NCI-H1436 treated with DMSO at 0.1 percent for 48 hours (cell line): ENCODE measurements around the gene ZGRF1.
"Not testable (repeated sequence)": the region's sequence is repeated elsewhere in the genome, so short reads cannot be mapped to it uniquely, and the experiment has no call there.

Source experiments
- DNase-seq: peaks from one replicate; lab custom pipeline; 2025; lab: John Stamatoyannopoulos, UW

Gene ZGRF1

GRCh38 chr4:112515198-112516065, 121.3 kb downstream of the ZGRF1 start:
- no peak for DNase-seq

DNA sequence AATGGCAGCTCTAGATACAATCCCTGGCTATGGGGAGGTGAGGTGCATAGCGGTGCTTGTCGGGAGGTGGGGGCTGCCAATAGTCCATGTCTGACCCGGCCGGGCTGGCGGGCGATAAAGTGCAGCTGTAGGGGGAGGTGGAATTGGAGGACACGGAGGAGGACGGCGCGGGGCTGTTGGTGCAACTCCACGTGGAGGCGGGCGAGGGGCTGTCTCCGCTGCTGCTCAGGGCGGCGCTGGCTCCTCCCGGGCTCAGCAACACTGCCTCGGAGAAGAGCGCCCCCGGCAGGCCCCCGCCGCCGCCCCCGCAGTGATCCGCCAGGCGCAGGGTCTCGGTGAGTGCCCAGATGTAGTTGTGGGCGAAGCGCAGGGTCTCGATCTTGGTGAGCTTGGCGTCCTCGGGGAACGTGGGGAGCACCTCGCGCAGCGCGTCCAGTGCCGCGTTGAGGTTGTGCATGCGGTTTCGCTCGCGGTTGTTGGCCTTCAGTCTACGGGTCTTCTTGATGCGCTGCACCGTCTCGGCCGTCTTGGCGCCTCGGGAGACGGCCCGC, 122.0 kb downstream of the ZGRF1 start:
- no peak for DNase-seq

DNA sequence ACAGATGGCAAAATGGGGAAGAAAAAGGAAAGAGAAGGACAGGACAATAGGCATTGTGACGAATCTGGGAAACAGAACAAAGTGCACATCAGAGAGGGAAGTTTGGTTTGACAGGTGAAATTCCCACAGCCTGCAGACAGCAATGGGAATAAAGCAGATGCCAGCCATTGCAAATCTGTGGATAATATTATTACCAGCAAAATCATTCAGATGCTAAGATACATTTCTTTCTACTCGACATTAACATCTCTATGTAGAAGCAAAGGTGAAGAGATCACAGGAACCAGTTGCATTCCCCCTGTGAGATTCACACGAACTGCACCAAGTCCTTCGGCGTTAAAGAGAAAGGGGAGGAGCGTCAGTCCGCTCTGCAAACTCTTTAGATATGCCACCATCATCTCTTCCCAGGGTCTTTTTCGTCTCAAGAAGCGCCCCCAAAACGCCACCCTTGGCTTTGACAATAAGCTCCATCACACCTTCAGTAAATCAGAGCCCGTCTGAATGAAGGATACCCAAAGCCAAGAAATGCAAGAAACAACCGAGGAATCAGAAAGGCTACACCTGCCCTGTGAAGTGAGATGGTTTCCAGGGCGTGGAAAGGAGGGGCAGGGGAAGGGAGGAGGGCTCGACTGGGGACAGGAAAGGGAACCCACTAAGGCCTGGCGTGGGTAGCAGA, 122.6 kb downstream of the ZGRF1 start:
- DNase-seq, result no peak

DNA sequence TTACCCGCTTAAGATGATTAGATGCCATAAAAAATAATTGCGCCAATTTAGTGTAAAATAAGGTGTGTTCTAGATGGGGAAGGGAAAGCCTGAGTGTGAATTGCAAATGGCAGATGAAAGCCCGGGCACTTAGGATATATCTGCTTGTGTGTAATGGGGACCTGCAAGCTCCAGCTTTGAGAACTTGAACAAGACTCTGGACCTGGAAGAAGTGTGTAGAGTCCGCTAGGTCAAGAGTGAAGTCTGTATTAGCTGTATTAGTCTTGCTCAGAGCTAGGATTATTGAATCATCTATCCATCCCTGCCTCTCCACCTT, 124.9 kb downstream of the ZGRF1 start:
- no peak for DNase-seq

GRCh38 chr4:112511093-112511802, 125.5 kb downstream of the ZGRF1 start:
- DNase-seq, result no peak

DNA sequence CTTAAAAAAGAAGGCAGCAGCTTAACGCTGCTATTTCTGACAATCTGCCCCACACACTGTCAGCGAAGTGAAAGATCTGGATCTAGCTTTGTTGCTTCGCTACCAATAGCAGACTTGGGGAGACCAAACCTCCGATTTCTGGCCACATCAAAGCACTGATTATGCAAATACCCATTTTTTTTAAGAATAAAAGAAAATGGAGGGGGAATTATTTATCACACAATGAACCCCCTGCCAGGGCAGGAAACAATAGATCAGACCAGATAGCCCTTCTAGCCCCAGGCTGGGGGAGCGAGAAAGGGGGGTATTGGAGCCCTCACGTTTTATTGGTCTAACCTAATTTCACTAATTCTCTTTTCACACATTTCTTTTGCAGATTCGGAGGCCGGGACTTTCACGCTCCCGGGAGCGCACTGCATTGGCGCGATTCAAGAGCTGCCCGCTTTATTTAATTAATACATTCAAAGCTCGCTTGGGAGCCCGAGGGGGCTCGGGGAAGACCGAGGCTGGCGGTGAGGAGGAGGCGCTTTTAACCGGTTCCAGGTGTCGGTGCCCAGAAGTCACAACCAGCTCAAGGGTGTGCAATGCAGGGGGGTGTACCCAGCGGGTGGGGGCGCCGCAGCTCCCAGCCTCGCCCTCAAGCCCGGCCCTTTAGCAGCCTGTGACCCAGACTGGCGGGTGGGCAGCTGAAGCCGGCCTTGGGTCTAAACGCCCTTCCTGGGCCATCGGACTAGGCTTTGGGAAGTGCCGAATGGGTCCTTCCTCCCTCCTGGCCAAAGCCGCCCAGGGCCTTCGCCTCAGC, 126.2 kb downstream of the ZGRF1 start:
- DNase-seq, result no peak

DNA sequence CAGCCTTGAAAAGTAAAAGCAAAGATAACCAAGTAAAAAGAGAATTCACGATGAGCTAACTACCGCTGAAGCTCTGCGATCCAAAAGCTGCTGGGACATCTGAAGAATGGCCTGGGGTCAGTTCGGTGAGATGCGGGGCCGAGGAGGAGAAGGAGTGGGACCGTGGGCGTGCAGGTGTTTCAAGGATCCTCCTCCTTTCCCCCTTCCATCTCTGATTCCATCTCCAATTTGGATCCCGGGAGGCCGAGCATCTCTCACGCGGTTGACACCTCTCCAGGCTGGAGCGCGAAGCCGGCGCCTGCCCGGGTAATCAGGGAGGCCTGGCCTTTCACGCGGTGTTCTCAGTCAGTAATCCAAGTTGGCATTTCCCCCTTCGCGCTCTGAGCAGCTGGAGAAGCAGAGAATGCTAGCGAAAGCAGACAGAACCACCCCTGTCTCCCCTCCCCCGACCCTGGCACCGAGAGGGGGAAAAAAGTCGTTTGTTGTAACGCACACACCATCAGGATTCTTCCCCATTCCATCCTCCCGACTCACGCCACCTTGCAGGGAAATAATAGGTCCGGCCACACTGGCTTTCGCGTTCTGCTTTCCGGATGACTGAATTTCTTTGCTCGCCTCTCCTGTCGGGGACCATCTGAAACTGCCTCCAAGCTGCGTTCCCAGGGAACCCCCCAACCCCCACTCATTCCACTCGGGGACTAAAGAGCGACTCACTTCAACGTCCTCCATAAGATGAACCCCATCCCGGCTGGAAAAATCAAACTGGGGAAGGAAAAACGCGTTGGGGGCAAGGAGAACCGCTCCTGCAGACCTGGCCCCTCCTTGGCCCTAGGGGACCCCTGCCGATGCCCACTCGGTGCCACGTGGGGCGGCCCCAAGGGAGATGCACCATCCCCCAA, 127.2 kb downstream of the ZGRF1 start:
- no peak for DNase-seq

GRCh38 chr4:112508356-112508755, 128.4 kb downstream of the ZGRF1 start:
- no peak for DNase-seq

DNA sequence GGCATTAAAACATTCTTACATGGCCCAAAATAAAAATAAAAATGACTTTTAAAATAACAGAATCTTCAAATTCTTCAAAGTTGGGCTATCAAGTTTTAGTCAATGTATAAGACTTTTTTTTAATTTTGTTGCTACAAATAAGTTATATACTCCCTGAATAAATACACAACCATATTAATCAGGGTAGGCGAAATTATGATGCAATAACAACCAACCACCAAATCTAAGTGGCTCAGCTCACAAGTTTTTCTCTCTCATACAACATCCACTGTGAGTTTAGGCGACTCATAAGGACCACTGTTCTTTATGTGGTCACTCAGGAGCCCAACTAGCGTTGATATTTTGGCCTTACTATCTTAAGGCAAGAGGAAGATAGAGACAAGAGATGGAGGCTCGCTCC, 131.9 kb downstream of the ZGRF1 start:
- DNase-seq, result no peak

DNA sequence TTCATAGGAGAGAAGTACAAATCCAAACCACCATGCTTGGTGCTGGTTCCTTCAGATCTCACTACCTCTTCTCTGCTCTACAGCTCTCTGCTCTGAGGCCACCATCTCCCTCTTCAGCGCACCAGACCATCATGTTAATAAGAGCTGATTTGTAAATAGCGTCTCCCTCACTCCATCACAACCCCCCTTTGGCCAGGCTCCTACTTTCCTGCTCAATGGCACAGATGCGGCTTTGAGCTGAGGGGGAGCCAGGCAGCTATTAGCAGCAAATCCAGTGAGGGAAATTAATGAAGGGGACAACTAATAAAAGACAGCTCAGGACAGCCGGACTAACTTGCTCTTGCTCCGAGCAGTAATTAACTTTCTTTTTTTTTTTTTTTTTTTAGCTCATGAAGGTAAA, 133.8 kb downstream of the ZGRF1 start:
- no peak for DNase-seq

DNA sequence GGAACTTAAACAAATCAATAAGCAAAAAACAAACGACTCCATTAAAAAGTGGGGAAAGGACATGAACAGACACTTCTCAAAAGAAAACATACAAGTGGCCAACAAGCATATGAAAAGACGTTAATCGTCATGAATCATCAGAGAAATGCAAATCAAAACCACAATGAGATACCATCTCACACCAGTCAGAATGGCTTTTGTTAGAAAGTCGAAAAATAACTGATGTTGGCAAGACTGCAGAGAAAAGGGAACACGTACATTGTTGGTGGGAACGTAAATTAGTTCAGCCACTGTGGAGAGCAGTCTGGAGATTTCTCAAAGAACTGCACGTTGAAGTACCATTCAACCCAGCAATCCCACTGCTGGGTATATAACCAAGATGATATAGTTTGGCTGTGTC, 144.4 kb downstream of the ZGRF1 start:
- no peak for DNase-seq

DNA sequence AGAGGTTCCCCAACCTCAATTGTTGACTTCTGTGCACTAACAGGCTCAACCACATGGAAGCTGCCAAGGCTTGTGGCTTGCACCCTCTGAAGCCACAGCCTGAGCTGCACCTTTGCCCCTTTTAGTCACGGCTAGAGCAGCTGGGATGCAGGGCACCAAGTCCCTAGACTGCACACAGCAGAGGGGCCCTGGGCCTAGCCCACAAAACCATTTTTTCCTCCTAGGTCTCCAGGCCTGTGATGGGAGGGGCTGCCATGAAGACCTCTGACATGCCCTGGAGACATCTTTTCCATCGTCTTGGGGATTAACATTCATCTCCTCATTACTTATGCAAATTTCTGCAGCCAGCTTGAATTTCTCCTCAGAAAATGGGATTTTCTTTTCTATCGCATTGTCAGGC, 145.9 kb downstream of the ZGRF1 start:
- DNase-seq, result not testable (repeated sequence)
